Heart left ventricle (tissue), 13 donors: ENCODE data around the gene TMEM139.

ENCODE experiments used
- POLR2A ChIP-seq, 2 donors: fragments of 450-650 bp; IDR thresholded peaks; one replicate each; pipeline ENCODE4 v1.6.1; 2017; ENCODE audit warnings: antibody characterized with exemption in 2 of 2, mild to moderate bottlenecking in 2 of 2, moderate library complexity in 2 of 2
- TF ChIP-seq, protein P1 (sequence below), 12 donors: fragments of 200-600 bp; sonication (generic) in 4 of 12; IDR thresholded peaks; one replicate each; pipeline versions ENCODE4 v1.5.0 to v1.8.0; 2018 to 2022; ENCODE audit warnings: antibody characterized with exemption in 12 of 12, mild to moderate bottlenecking in 5 of 12
- donor health status: ischemic (EF 13 %, LVEDD 7.1; RV severe dilation, severe dysfunction).
- donor health status: DM: no; HTN: yes; CAD: no.
- donor health status: DM: no; HTN: no; CAD: no.
- donor health status: ischemic (EF 25% LVEDD 6.9; RV normal size, moderate dysfunction).
- donor health status: ischemic (EF 25% LVEDD 5.7; RV mildly dilated, moderate dysfunction).
- donor health status: ischemic (EF 35%, LVEDD 5.7; RV mildly dilated, moderate dysfunction).
- donor health status: nonischemic (EF 11% LVEDD 7.7; RV severe dilation, severe dysfunction).
- donor health status: DM: yes; HTN: yes; CAD: no.
- donor health status: PGD.
- donor health status: ischemic (EF 29% LVEDD 5.4; RV normal size, mild dysfunction).
- donor health status: nonischemic (EF 23%, LVEDD 6.1; RV moderate dilation, normal function).

DNA sequence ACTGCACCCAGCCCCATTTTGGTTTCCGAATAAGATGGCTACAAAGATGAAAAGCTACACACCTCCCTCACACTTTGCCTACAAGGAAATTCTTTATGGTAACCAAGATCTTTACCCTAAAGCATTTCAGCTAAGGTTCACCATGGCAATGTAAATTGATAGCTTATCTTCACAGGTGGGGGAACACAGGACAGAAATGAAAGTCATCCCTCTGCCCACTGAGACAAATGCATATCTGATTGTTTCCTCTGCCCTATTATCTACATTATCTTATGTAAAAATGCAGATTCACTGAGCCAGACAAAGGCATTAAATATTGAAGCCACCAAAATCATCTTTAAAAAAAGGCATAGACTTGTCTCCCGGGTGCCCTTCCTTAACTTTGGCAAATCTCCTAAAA is 3.2 kb upstream of the TMEM139 start:
- TF ChIP-seq, protein P1, sequence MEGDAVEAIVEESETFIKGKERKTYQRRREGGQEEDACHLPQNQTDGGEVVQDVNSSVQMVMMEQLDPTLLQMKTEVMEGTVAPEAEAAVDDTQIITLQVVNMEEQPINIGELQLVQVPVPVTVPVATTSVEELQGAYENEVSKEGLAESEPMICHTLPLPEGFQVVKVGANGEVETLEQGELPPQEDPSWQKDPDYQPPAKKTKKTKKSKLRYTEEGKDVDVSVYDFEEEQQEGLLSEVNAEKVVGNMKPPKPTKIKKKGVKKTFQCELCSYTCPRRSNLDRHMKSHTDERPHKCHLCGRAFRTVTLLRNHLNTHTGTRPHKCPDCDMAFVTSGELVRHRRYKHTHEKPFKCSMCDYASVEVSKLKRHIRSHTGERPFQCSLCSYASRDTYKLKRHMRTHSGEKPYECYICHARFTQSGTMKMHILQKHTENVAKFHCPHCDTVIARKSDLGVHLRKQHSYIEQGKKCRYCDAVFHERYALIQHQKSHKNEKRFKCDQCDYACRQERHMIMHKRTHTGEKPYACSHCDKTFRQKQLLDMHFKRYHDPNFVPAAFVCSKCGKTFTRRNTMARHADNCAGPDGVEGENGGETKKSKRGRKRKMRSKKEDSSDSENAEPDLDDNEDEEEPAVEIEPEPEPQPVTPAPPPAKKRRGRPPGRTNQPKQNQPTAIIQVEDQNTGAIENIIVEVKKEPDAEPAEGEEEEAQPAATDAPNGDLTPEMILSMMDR (IDR thresholded peaks at IDR 0.05) = no peak
- no peak for TF ChIP-seq POLR2A (IDR thresholded peaks at IDR 0.05)
